NCI-H526 (cell line): Measurements from ENCODE around the gene OR6B2.
"Not testable (repeated sequence)": the region's sequence is repeated elsewhere in the genome, so short reads cannot be mapped to it uniquely, and the experiment has no call there.

Source experiments
- DNase-seq, 2 experiments: peaks; one replicate each; lab custom pipeline; 2025; lab: John Stamatoyannopoulos, UW

The OR6B2 gene

GRCh38 chr2:240030379-240031094, at the start of gene OR6B2:
Gene OR6B2, minus strand, starts transcription at chr2:240030429. Its CDS starts 0 bp downstream, at chr2:240030429.
- no peak for DNase-seq

- DNase-seq = no peak
Measured at GRCh38 chr2:240078631-240079030, 48.4 kb upstream of the OR6B2 start.

- DNase-seq = no peak
Measured at GRCh38 chr2:240077442-240077841, 47.2 kb upstream of the OR6B2 start.

GRCh38 chr2:240074545-240074944, 44.3 kb upstream of the OR6B2 start:
- DNase-seq = no peak

GRCh38 chr2:240070907-240071306, 40.7 kb upstream of the OR6B2 start:
- no peak for DNase-seq

- no peak for DNase-seq
Measured at GRCh38 chr2:240069829-240070228, 39.6 kb upstream of the OR6B2 start.

GRCh38 chr2:240068193-240068592, 38.0 kb upstream of the OR6B2 start:
- DNase-seq = no peak

GRCh38 chr2:240066489-240066888, 36.3 kb upstream of the OR6B2 start:
- DNase-seq = no peak

GRCh38 chr2:240064898-240065297, 34.7 kb upstream of the OR6B2 start:
- DNase-seq = no peak

GRCh38 chr2:240060977-240061591, 30.9 kb upstream of the OR6B2 start:
- peak; percentile 48 to 78 for DNase-seq

- DNase-seq = no peak
Measured at GRCh38 chr2:240056678-240057077, 26.4 kb upstream of the OR6B2 start.

- no peak for DNase-seq
Measured at GRCh38 chr2:240055177-240055917, 25.1 kb upstream of the OR6B2 start.

GRCh38 chr2:240053173-240054155, 23.2 kb upstream of the OR6B2 start, which contains the start of gene OR6B3:
Gene OR6B3, minus strand, starts transcription at chr2:240053521.
- DNase-seq = no peak

- DNase-seq = no peak
Measured at GRCh38 chr2:240052524-240052923, 22.3 kb upstream of the OR6B2 start.

- DNase-seq = no peak
Measured at GRCh38 chr2:240051697-240052096, 21.5 kb upstream of the OR6B2 start.

- DNase-seq = no peak
Measured at GRCh38 chr2:240050278-240050677, 20.0 kb upstream of the OR6B2 start.

GRCh38 chr2:240048237-240048636, 18.0 kb upstream of the OR6B2 start:
- DNase-seq = no peak

GRCh38 chr2:240045098-240045497, 14.9 kb upstream of the OR6B2 start:
- no peak for DNase-seq

- not testable (repeated sequence) for DNase-seq
Measured at GRCh38 chr2:240044096-240044495, 13.9 kb upstream of the OR6B2 start.

GRCh38 chr2:240043279-240043989, 13.2 kb upstream of the OR6B2 start:
- no peak for DNase-seq

- no peak for DNase-seq
Measured at GRCh38 chr2:240042740-240043139, 12.5 kb upstream of the OR6B2 start.
